H1 (cell line): Measurements from ENCODE around the gene RDH11. TPM values are rescaled to one million over a fixed set of nuclear protein-coding genes. Genes with fewer than 3 reads are reported as not detected.

ENCODE experiments used
- CTCF ChIA-PET: fragments of 300-600 bp; sonication (Branson Sonifier 250); formaldehyde crosslinking; loops from one replicate; lab custom pipeline; 2021; ENCODE audit not compliant: partially characterized antibody; lab: Charles Lee
- POLR2A ChIA-PET: fragments of 300-600 bp; sonication (Branson Sonifier 250); formaldehyde crosslinking; loops from one replicate; lab custom pipeline; 2021; ENCODE audit warnings: inconsistent platforms; ENCODE audit not compliant: partially characterized antibody; lab: Charles Lee
- DNase-seq, 2 experiments: peaks; one replicate each; pipeline versions ENCODE4 v3.0.0 to v3.0.0-alpha.2; 2010 to 2022; ENCODE audit warnings: low spot score in 2 of 2, low read depth in 1 of 2, mixed read lengths in 1 of 2
- FAIRE-seq: peaks from 2 replicates; lab custom pipeline; 2011; peaks lifted over from hg19 to GRCh38; lab: Jason Lieb, UNC
- H2AFZ ChIP-seq: 2 replicates; pipeline ENCODE4 v1.8.1; 2012; ENCODE audit warnings: low read length, inconsistent platforms
- H2AK5ac ChIP-seq: 2 replicates; pipeline ENCODE4 v1.6.1; 2013; ENCODE audit warnings: low read depth, low read length
- H2BK120ac ChIP-seq: replicated peaks from 2 replicates; pipeline ENCODE3; 2013; ENCODE audit warnings: low read depth, low read length, inconsistent platforms
- H2BK12ac ChIP-seq: 2 replicates; pipeline ENCODE4 v1.6.1; 2013; ENCODE audit warnings: low read depth, low read length
- H2BK15ac ChIP-seq: 2 replicates; pipeline ENCODE4 v1.6.1; 2013; ENCODE audit warnings: low read length
- H2BK20ac ChIP-seq: 2 replicates; pipeline ENCODE4 v1.6.1; 2013; ENCODE audit warnings: low read length
- H2BK5ac ChIP-seq: 2 replicates; pipeline ENCODE4 v1.6.1; 2013; ENCODE audit warnings: low read depth, low read length
- H3K14ac ChIP-seq: 2 replicates; pipeline ENCODE4 v1.6.1; 2013; ENCODE audit warnings: inconsistent platforms; ENCODE audit not compliant: insufficient read length
- H3K18ac ChIP-seq: 2 replicates; pipeline ENCODE4 v1.6.1; 2013; ENCODE audit warnings: low read length; ENCODE audit errors: extremely low read depth
- H3K23ac ChIP-seq: 2 replicates; pipeline ENCODE4 v1.6.1; 2013; ENCODE audit warnings: inconsistent platforms; ENCODE audit not compliant: insufficient read length
- H3K23me2 ChIP-seq: 2 replicates; pipeline ENCODE4 v1.6.1; 2013; ENCODE audit warnings: low read depth, low read length
- H3K27ac ChIP-seq: 2 replicates; pipeline ENCODE4 v1.6.1; 2011; ENCODE audit warnings: low read depth, low read length, inconsistent platforms
- H3K27me3 ChIP-seq, 4 experiments: replicated peaks in 1 of 4; 1 replicate in 1 of 4; 2 replicates in 3 of 4; pipeline versions ENCODE4 v1.6.1 to v1.8.1; 2011 to 2013; ENCODE audit warnings: low read length in 3 of 4, mild to moderate bottlenecking in 3 of 4, inconsistent platforms in 2 of 4, mixed read lengths in 2 of 4, moderate library complexity in 1 of 4; ENCODE audit not compliant: control insufficient read depth in 3 of 4, insufficient read depth in 3 of 4; ENCODE audit errors: extremely low read depth in 1 of 4
- H3K36me3 ChIP-seq, 4 experiments: 2 replicates each; pipeline versions ENCODE4 v1.6.1 to v1.8.1; 2011 to 2013; ENCODE audit warnings: mild to moderate bottlenecking in 4 of 4, low read length in 3 of 4, moderate library complexity in 2 of 4, control low read depth in 1 of 4, inconsistent platforms in 1 of 4; ENCODE audit not compliant: insufficient read depth in 4 of 4, control insufficient read depth in 2 of 4
- H3K4ac ChIP-seq: replicated peaks from 2 replicates; pipeline ENCODE3; 2013; ENCODE audit warnings: low read length, low read depth, mixed read lengths, inconsistent platforms; ENCODE audit not compliant: insufficient read length
- H3K4me1 ChIP-seq, 4 experiments: replicated peaks in 1 of 4; 1 replicate in 1 of 4; 2 replicates in 3 of 4; pipeline versions ENCODE4 v1.6.1 to v1.8.1; 2011 to 2013; ENCODE audit warnings: low read length in 3 of 4, inconsistent platforms in 2 of 4, mixed read lengths in 1 of 4; ENCODE audit not compliant: insufficient read depth in 4 of 4, control insufficient read depth in 3 of 4
- H3K4me2 ChIP-seq, 2 experiments: 2 replicates each; pipeline versions ENCODE4 v1.6.1 to v1.8.1; 2011 to 2013; ENCODE audit warnings: low read depth in 2 of 2, low read length in 2 of 2, control low read depth in 1 of 2, inconsistent platforms in 1 of 2, mild to moderate bottlenecking in 1 of 2; ENCODE audit not compliant: insufficient read depth in 1 of 2
- H3K4me3 ChIP-seq, 4 experiments: fragments of 200-600, 300-600 bp in 1 of 4; sonication (generic), shearing (Covaris generic), sonication (Bioruptor Twin) in 1 of 4; 2 replicates each; pipeline versions ENCODE4 v1.5.1 to v1.8.1; 2011 to 2016; ENCODE audit warnings: low read length in 4 of 4, low read depth in 3 of 4, control low read depth in 2 of 4, inconsistent platforms in 2 of 4, mild to moderate bottlenecking in 2 of 4, mixed read lengths in 1 of 4, moderate library complexity in 1 of 4; ENCODE audit not compliant: insufficient read depth in 2 of 4; ENCODE audit errors: extremely low read depth in 1 of 4
- H3K56ac ChIP-seq: replicated peaks from 2 replicates; pipeline ENCODE3; 2013; ENCODE audit warnings: low read depth, mild to moderate bottlenecking, mixed read lengths, low read length, inconsistent platforms; ENCODE audit not compliant: insufficient read length
- H3K79me1 ChIP-seq: 2 replicates; pipeline ENCODE4 v1.6.1; 2013; ENCODE audit warnings: low read depth, low read length, control low read depth
- H3K79me2 ChIP-seq, 2 experiments: 2 replicates each; pipeline versions ENCODE4 v1.6.1 to v1.8.1; 2012 to 2013; ENCODE audit warnings: low read length in 2 of 2, mild to moderate bottlenecking in 2 of 2, inconsistent platforms in 1 of 2; ENCODE audit not compliant: insufficient read depth in 2 of 2, control insufficient read depth in 1 of 2
- H3K9ac ChIP-seq, 4 experiments: replicated peaks in 1 of 4; 1 replicate in 1 of 4; 2 replicates in 3 of 4; pipeline versions ENCODE4 v1.6.1 to v1.8.1; 2011 to 2013; ENCODE audit warnings: low read depth in 3 of 4, low read length in 3 of 4, control low read depth in 2 of 4, mild to moderate bottlenecking in 2 of 4, moderate library complexity in 2 of 4, inconsistent platforms in 1 of 4; ENCODE audit errors: extremely low read depth in 1 of 4
- H3K9me3 ChIP-seq, 2 experiments: 2 replicates each; pipeline versions ENCODE4 v1.6.1 to v1.8.1; 2012 to 2013; ENCODE audit warnings: mild to moderate bottlenecking in 2 of 2, moderate library complexity in 2 of 2, control low read depth in 1 of 2, inconsistent platforms in 1 of 2, low read depth in 1 of 2, low read length in 1 of 2, mixed read lengths in 1 of 2; ENCODE audit not compliant: insufficient read depth in 2 of 2
- H4K20me1 ChIP-seq, 2 experiments: replicated peaks in 1 of 2; 2 replicates each; pipeline versions ENCODE3 to v1.8.1; 2011 to 2013; ENCODE audit warnings: inconsistent platforms in 2 of 2, low read length in 2 of 2, mild to moderate bottlenecking in 1 of 2; ENCODE audit not compliant: insufficient read depth in 2 of 2, control insufficient read depth in 1 of 2
- H4K5ac ChIP-seq: 2 replicates; pipeline ENCODE4 v1.6.1; 2013; ENCODE audit warnings: low read length, low read depth, mixed read lengths, inconsistent platforms; ENCODE audit not compliant: insufficient read length
- H4K8ac ChIP-seq: 2 replicates; pipeline ENCODE4 v1.8.0; 2013; ENCODE audit warnings: mild to moderate bottlenecking, moderate library complexity, low read length, inconsistent platforms; ENCODE audit not compliant: insufficient read depth; ENCODE audit errors: extremely low read depth
- H4K91ac ChIP-seq: replicated peaks from 2 replicates; pipeline ENCODE3; 2013; ENCODE audit warnings: low read length, mixed read lengths, inconsistent platforms; ENCODE audit not compliant: insufficient read length
- BCL11A ChIP-seq, 2 experiments: IDR thresholded peaks; one replicate each; pipeline ENCODE4 v1.6.1; 2011; ENCODE audit warnings: low read depth in 2 of 2, low read length in 2 of 2, mild to moderate bottlenecking in 2 of 2
- CHD2 ChIP-seq: IDR thresholded peaks from 2 replicates; pipeline ENCODE4 v1.6.1; 2012; ENCODE audit warnings: low read length, improper control_type of control experiment
- HDAC2 ChIP-seq, 2 experiments: fragments of 300-600 bp in 1 of 2; sonication (generic) in 1 of 2; IDR thresholded peaks; 2 replicates each; pipeline ENCODE4 v1.6.1; 2011 to 2012; ENCODE audit warnings: low read depth in 2 of 2, low read length in 2 of 2, mild to moderate bottlenecking in 2 of 2, moderate library complexity in 2 of 2, borderline replicate concordance in 1 of 2, inconsistent platforms in 1 of 2
- JUND ChIP-seq: IDR thresholded peaks from 2 replicates; pipeline ENCODE4 v1.6.1; 2011; ENCODE audit warnings: mild to moderate bottlenecking, improper control_type of control experiment, low read length
- MAFK ChIP-seq: IDR thresholded peaks from 2 replicates; pipeline ENCODE4 v1.6.1; 2012; ENCODE audit warnings: low read depth, mild to moderate bottlenecking, improper control_type of control experiment, low read length
- PHF8 ChIP-seq: fragments of 200-600 bp; sonication (generic); conservative IDR thresholded peaks from 2 replicates; pipeline ENCODE4 v1.7.1; 2012; ENCODE audit warnings: low read depth, mild to moderate bottlenecking, inconsistent platforms, low read length, moderate library complexity
- POLR2AphosphoS5 ChIP-seq: IDR thresholded peaks from 2 replicates; pipeline ENCODE4 v1.6.1; 2011; ENCODE audit warnings: low read depth, low read length
- SP1 ChIP-seq: IDR thresholded peaks from 2 replicates; pipeline ENCODE4 v1.6.1; 2011; ENCODE audit warnings: low read depth, low read length
- TAF1 ChIP-seq: IDR thresholded peaks from 2 replicates; pipeline ENCODE4 v1.6.1; 2011; ENCODE audit warnings: mild to moderate bottlenecking, low read depth, low read length
- WGBS, 2 experiments: shearing (Covaris generic) in 1 of 2; methylation state at CpG; one replicate each; pipeline versions ENCODE4 v1.1.6 to v1.1.7; 2013 to 2015; ENCODE audit warnings: low lambda C conversion rate in 2 of 2, mixed read lengths in 2 of 2, inconsistent platforms in 1 of 2, low coverage in 1 of 2, missing lambda C conversion rate in 1 of 2; ENCODE audit not compliant: insufficient replicate concordance in 2 of 2, insufficient coverage in 1 of 2, insufficient read length in 1 of 2; ENCODE audit errors: extremely low coverage in 1 of 2, missing lambda C conversion rate in 1 of 2; 5-methylcytosine and 5-hydroxymethylcytosine counted together
- polyA plus RNA-seq, 7 experiments: library from polyadenylated mRNA; depleted of rRNA in 3 of 7; stranded (reverse) in 5 of 7; unstranded in 2 of 7; fragments of >200 nt in 5 of 7; fragments of 200-250 nt in 2 of 7; gene quantifications; 1 replicate in 5 of 7; 2 replicates in 1 of 7; 4 replicates in 1 of 7; pipeline versions ENCODE4 v1.2.1 to v1.2.3, GENCODE V29; 2011 to 2013; ENCODE audit warnings: missing spikeins in 2 of 7, mixed read lengths in 2 of 7
- total RNA-seq: library from RNA; stranded (reverse); fragmentation: NEBNext Ultra II Directional; extraction: Animal tissue kit (Norgen Biotek cat#: 25700); gene quantifications from 2 replicates; pipeline ENCODE4 v1.2.1, GENCODE V29; 2021
- TF ChIP-seq, protein P1 (sequence below), 3 experiments: IDR thresholded peaks; 1 replicate in 2 of 3; 2 replicates in 1 of 3; pipeline versions ENCODE4 v1.5.1 to v1.6.1; 2011; ENCODE audit warnings: low read length in 3 of 3, mild to moderate bottlenecking in 3 of 3, inconsistent platforms in 2 of 3, low read depth in 1 of 3, moderate library complexity in 1 of 3; ENCODE audit not compliant: insufficient read depth in 1 of 3; ENCODE audit errors: control extremely low read depth in 1 of 3

RDH11 gene
- total and polyA plus RNA-seq, 2 of the 8 experiments (the other 6 are each of a cell fraction or from before 2014, with no cell fraction given) = 104 to 117 TPM

GRCh38 chr14:67674139-67674479 lies 21.5 kb downstream of the RDH11 start:
- H3K4me1 ChIP-seq = no peaks in the 10 kb centered on the region; a peak in 2 of 7 replicates
- peak overlapping the region; percentile 77 for H3K56ac ChIP-seq
- H3K4me3 ChIP-seq = peak overlapping the region; percentile 77 to 96 (median 80)
- H3K9ac ChIP-seq = peak overlapping the region; percentile 72 to 99 (median 95)
- no peaks in the 10 kb centered on the region; the same call in 1 of the 2 replicates for H3K23me2 ChIP-seq
- H3K9me3 ChIP-seq = no peaks in the 10 kb centered on the region
- H2BK12ac ChIP-seq = no peak overlapping the region
- 0% methylated on average over 18 of the region's 25 CpGs; no CpG with 5 or more reads in 1 of the 2 experiments for WGBS, 2 experiments
- no peak overlapping the region for H2BK5ac ChIP-seq
- DNase-seq (peak in 1 of 2 experiments; percentile 85), FAIRE-seq (no peak)
- H4K8ac ChIP-seq = peak overlapping the region; percentile 100
- H2AK5ac ChIP-seq = no peak overlapping the region
- peaks cover 10 to 12% of the 10 kb centered on the region in 2 experiments for H4K20me1 ChIP-seq
- H3K79me2 ChIP-seq = peaks cover 3 to 43% of the 10 kb centered on the region in 2 experiments; a peak in 3 of 4 replicates
- no peak overlapping the region for H3K4ac ChIP-seq
- no peak overlapping the region for H4K91ac ChIP-seq
- H3K14ac ChIP-seq = no peak overlapping the region
- H3K27me3 ChIP-seq = no peaks in the 10 kb centered on the region
- H3K4me2 ChIP-seq = peak overlapping the region; percentile 67 to 74
- H3K23ac ChIP-seq = no peak overlapping the region
- no peak overlapping the region for H2BK20ac ChIP-seq
- peak overlapping the region; percentile 41 for H4K5ac ChIP-seq
- CTCF ChIA-PET = interaction anchor here (0.7 to 1.6 kb wide), 10 partner anchors 10 to 258 kb away, joined by 3 to 6 read pairs (median 3); no protein-coding TSS in a partner anchor
- H2BK15ac ChIP-seq = no peak overlapping the region
- peak overlapping the region; percentile 99; the same call in 1 of the 2 replicates for H3K27ac ChIP-seq
- H2BK120ac ChIP-seq = no peak overlapping the region
- peak overlapping the region; percentile 73; the same call in 1 of the 2 replicates for H2AFZ ChIP-seq
- peaks cover 5 to 24% (median 10%) of the 10 kb centered on the region in 4 experiments for H3K36me3 ChIP-seq
- no peak overlapping the region for H3K18ac ChIP-seq
- H3K79me1 ChIP-seq = peaks cover 2% of the 10 kb centered on the region; the same call in 1 of the 2 replicates
- POLR2A ChIA-PET = interaction anchor here (0.8 to 3.9 kb wide), 4 partner anchors 13 to 54 kb away, joined by 3 to 21 read pairs (median 12); partner anchors contain the start of genes ARG2 and RDH11
- TF ChIP-seq PHF8 (no peak; the same call in 1 of the 2 replicates), POLR2AphosphoS5 (no peak; the same call in 1 of the 2 replicates), CHD2 (no peak), MAFK (no peak), JUND (no peak), BCL11A (IDR thresholded peaks at IDR 0.05; ENCODE audit: low read depth in 2 of 2, low read length in 2 of 2) (no peak), TAF1 (no peak), HDAC2 (IDR thresholded peaks at IDR 0.05; ENCODE audit: borderline replicate concordance in 1 of 2, low read depth in 2 of 2, low read length in 2 of 2) (0 out of 4 replicates have a peak, but pooled peaks of 1 of the 2 experiments have one; percentile 25), SP1 (no peak)
- TF ChIP-seq, protein P1, sequence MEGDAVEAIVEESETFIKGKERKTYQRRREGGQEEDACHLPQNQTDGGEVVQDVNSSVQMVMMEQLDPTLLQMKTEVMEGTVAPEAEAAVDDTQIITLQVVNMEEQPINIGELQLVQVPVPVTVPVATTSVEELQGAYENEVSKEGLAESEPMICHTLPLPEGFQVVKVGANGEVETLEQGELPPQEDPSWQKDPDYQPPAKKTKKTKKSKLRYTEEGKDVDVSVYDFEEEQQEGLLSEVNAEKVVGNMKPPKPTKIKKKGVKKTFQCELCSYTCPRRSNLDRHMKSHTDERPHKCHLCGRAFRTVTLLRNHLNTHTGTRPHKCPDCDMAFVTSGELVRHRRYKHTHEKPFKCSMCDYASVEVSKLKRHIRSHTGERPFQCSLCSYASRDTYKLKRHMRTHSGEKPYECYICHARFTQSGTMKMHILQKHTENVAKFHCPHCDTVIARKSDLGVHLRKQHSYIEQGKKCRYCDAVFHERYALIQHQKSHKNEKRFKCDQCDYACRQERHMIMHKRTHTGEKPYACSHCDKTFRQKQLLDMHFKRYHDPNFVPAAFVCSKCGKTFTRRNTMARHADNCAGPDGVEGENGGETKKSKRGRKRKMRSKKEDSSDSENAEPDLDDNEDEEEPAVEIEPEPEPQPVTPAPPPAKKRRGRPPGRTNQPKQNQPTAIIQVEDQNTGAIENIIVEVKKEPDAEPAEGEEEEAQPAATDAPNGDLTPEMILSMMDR (IDR thresholded peaks at IDR 0.05; ENCODE audit: control extremely low read depth in 1 of 3, insufficient read depth in 1 of 3, low read depth in 1 of 3, low read length in 3 of 3) = peak in 1 of 3 experiments; percentile 27; a peak in 1 of 4 replicates
